Coronary artery (tissue), 2 donors: ENCODE results near the gene PDGFRB.
A peak's percentile ranks its signal among the peaks of the same experiment; 100 is the strongest.

Experiments used
- DNase-seq: peaks from one replicate; pipeline ENCODE4 v3.0.0-alpha.2; 2017; ENCODE audit warnings: low spot score
- H3K27ac ChIP-seq, 2 donors: fragments of 200-600 bp; sonication (generic); one replicate each; pipeline ENCODE4 v1.5.1; 2016 to 2019
- H3K4me3 ChIP-seq: fragments of 200-600 bp; sonication (generic); 2 replicates; pipeline ENCODE4 v1.5.1; 2016; ENCODE audit warnings: mild to moderate bottlenecking, moderate library complexity
- TF ChIP-seq, protein P1 (sequence below): fragments of 200-600 bp; sonication (generic); IDR thresholded peaks from one replicate; pipeline ENCODE4 v1.5.1; 2019; ENCODE audit warnings: antibody characterized with exemption

Gene PDGFRB

DNA sequence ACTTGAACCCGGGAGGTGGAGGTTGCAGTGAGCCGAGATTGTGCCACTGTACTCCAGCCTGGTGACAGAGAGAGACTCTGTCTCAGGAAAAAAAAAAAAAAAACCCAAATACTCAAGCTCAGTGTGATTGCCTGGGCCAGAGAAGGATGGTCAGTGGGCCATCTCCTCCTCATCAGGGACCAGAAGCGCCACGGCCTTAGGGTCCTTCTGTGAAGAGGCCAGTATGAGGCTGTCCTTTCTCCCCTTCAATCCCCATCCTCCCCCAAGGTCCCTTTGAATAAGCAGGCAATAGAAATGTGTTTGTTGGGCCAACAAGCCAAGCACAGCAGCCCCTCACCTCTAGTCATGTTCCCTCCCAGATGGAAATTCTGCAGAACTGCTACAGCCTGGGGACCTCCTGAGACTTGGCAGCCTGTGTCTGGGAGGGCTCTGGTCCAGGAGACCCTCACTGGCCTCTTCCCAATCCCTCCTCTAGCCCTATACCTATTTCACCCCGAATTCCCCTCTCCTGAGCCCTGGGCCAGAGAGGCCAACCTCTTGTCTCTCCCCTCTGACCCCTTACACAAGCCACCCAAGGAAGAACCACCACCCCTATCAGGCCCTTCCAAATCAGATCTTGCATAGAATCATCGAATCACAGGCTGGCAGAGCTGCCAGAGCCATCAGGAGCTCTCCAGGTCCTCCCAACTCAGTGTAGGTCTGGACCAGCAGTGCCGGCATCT is 70.3 kb downstream of the PDGFRB start:
- H3K4me3 ChIP-seq, result peak overlapping the region; percentile 57
- TF ChIP-seq, protein P1, sequence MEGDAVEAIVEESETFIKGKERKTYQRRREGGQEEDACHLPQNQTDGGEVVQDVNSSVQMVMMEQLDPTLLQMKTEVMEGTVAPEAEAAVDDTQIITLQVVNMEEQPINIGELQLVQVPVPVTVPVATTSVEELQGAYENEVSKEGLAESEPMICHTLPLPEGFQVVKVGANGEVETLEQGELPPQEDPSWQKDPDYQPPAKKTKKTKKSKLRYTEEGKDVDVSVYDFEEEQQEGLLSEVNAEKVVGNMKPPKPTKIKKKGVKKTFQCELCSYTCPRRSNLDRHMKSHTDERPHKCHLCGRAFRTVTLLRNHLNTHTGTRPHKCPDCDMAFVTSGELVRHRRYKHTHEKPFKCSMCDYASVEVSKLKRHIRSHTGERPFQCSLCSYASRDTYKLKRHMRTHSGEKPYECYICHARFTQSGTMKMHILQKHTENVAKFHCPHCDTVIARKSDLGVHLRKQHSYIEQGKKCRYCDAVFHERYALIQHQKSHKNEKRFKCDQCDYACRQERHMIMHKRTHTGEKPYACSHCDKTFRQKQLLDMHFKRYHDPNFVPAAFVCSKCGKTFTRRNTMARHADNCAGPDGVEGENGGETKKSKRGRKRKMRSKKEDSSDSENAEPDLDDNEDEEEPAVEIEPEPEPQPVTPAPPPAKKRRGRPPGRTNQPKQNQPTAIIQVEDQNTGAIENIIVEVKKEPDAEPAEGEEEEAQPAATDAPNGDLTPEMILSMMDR, result no peak
- peak overlapping the region in 1 of 2 donors; percentile 74 for H3K27ac ChIP-seq
- DNase-seq, result peak; percentile 54

DNA sequence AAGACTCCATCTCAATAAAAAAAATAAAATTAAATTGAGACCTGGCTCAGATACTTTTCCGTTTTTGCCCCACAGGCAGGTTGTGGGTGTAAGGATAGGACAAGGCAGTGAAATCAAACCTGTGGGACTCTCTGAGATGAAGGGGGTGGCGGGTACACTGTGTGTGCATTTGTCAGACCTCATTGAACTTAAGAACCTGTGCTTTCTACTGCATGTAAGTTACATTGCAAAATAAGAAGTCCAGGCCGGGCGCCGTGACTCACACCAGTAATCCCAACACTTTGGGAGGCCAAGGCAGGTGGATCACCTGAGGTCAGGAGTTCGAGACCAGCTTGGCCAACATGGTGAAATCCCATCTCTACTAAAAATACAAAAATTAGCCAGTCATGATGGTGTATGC is 70.9 kb downstream of the PDGFRB start:
- Histone ChIP-seq H3K27ac (peak overlapping the region in 1 of 2 donors; percentile 41), H3K4me3 (peak overlapping the region; percentile 57)
- DNase-seq, result peak; percentile 55

DNA sequence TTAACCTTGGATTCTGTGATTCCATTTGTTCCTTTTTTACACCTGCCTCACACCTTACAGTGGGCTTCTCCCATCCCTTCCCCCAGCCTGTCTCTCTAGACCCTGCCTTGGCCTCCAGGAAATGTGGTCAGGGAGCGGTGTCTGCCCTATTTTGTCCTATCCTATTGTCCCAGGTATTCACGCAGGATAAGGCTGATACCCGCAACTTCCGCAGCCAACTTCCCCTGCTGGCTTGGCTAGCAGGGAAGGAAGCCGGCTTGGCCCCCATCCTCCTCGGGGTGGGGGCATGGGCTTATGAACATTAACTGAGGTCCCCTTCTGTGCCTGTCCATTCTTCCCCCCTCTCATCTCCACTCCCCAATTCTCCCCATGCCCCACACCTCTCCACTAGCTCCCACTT is 72.8 kb downstream of the PDGFRB start:
- Histone ChIP-seq H3K4me3 (peak overlapping the region; percentile 51), H3K27ac (peak overlapping the region in 1 of 2 donors; percentile 56)
- TF ChIP-seq, protein P1, result no peak
- DNase-seq, result peak; percentile 68

DNA sequence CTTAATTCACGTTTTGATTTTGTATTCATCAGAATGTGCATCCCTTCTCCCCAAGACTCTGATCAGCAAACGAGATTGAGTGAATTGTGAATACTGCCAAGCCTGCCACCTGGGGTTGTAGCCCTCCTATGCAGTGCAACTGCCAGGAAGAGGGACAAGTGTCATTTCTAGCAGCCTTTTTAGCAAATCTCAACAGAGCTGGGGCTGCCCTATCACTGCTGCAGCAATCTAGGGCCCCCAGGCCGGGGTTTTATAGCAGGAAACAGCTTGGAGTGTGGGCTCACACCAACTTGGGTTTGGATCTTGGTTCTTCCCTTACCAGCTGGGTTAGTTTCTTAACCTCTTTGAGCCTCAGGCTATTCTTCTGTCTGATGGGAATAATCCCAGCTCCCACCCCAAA is 73.3 kb downstream of the PDGFRB start:
- H3K4me3 ChIP-seq, result peak overlapping the region; percentile 51
- H3K27ac ChIP-seq, result peak overlapping the region in 1 of 2 donors; percentile 56
- DNase-seq, result peak; percentile 56
- TF ChIP-seq, protein P1, result no peak

DNA sequence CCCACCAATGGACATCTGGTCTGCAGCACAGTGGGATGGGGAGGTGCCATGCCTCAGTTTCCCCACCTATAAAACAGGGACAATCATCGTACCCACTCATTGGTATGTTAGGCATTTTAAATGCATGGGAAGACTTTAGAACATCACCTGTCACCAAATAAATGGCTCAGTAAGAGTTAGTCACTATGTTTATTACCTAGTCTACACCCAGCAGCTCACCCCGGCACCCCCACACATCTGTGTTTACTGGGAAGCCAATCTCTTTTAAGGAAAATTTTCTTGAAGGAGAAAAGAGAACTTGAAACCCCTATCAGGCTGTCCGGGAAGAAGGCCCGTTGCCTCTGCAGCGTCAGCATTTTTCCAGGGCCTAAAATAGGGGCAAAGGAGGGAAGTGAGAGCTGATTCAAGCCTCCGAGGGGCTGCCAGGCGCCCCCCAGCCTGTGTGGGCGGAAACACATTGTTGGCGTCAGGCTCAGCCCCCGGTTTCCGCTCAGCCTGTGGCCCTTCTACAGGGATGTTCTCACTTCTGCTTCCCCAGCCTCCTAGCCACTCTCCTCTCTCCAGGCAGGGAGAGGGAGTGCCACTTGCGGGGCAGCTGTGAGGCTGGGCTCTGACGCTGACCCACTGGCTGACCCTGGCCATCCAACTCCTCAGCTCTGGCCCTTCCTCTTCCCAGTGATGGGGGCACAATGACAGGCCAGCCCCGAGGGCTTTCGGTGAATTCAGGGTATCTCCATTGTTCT is 73.9 kb downstream of the PDGFRB start:
- H3K27ac ChIP-seq, result peak overlapping the region in 1 of 2 donors; percentile 56

DNA sequence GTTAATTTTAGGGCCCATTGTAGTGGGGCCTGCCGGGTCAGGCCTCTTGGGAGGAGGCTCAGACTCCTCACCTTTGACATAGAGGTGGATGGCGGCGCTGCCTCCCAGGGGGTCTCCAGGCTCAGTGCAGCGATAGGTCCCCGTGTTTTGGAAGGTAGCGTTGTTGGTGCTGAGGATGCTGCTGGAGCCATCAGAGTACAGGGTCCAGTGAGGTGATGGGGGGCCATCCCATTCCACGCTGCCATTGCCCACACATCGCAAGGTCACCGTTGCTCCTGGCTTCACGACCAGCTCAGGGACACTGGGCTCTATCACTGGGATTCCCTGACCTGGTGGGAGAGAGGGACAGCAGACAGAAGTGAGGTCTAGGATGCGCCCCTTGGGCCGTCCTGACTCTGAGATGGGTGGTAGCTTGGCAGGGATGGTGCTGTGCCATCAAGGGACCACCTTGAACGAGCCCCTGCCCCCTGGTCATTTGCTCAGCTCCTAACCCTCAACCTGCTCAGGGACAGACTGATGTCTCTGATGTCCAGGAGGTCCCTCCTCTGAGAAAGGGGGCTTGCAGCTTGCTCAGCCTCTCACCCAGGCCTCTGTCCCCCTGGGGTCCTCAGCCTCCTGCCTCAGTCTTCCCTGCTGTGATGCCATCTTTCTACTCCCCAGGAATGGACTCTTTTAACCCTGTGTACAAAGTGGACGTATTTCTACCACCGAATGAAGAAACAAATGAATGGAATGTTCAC is 74.8 kb downstream of the PDGFRB start:
- TF ChIP-seq, protein P1, result no peak
- H3K4me3 ChIP-seq, result no peak overlapping the region
- peak; percentile 64 for DNase-seq
- no peak overlapping the region for H3K27ac ChIP-seq

More for the DNA sequence above, 73.9 kb downstream of the PDGFRB start:
- H3K4me3 ChIP-seq, result no peak overlapping the region
- TF ChIP-seq, protein P1, result no peak
- DNase-seq, result peak; percentile 79

DNA sequence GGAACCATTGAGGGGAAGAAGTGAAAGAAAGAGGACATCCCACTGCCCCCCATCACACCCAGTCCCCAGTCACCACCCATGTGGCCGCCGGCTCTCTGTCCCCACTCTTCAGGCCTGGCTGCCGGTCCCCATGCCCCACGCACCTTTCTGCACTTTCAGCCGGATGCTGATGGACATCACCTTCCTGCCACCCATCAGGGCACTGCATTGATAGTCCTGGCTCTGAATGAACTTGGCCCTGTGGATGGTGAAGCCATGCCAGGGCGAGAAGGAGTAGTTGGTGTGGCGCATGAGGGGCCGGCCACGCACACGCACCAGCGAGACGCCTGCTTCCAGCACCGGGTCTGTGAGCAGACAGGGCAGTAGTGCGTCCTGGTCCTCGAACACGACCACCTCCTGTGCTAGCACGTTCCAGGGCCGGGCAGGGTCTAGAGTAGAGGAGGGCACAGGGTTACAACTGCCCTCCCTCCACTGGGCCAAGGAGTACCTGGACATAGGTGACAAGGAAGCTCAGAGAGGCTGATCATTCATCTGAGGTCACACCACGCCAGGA is 75.7 kb downstream of the PDGFRB start:
- Histone ChIP-seq H3K27ac (no peak overlapping the region), H3K4me3 (no peak overlapping the region)
- TF ChIP-seq, protein P1, result no peak
- DNase-seq, result peak; percentile 50
